T-helper 1 cell (primary cell): ENCODE measurements around the gene WWC1.
"Not testable (repeated sequence)": the region's sequence is repeated elsewhere in the genome, so short reads cannot be mapped to it uniquely, and the experiment has no call there.

ENCODE experiments used
- DNase-seq, 5 donors: peaks; one replicate each; pipeline ENCODE4 v3.0.0-alpha.2; 2012 to 2020

Gene WWC1

GRCh38 chr5:168415971-168416370, 124.5 kb downstream of the WWC1 start:
- DNase-seq, result no peak

DNA sequence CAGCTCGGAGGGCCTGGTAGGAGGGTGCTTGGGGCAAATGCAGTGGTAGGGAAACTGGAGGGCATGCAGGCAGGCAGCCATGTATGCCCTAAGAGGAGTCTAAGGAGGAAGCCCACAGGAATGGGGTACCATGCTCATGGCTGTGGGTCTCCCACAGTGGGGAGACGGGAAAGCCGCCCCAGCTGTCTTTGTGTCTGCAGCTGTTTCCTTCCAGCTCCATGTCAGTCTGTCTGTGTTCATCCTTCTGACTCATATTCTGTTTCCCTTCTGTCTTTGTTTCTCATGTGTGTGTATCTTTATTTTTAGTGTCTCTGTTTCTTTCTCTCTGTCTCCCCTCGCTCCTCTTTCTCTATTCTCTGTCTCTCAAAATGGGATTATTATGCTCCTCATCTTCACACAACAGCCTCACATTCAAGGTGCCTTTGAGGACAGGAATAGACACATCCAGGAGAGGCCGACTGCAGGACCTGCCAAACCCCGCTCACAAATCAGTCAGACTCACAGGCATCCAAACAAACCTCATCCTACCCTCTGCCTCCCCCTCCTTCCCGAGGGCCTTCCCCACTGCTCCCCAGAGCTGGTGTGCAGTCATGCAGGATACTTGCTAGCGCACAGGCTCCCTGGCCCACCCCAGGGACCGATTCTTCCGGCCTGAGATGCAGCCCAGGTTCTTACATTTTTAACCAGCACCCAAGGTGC, 126.4 kb downstream of the WWC1 start:
- DNase-seq, result no peak

DNA sequence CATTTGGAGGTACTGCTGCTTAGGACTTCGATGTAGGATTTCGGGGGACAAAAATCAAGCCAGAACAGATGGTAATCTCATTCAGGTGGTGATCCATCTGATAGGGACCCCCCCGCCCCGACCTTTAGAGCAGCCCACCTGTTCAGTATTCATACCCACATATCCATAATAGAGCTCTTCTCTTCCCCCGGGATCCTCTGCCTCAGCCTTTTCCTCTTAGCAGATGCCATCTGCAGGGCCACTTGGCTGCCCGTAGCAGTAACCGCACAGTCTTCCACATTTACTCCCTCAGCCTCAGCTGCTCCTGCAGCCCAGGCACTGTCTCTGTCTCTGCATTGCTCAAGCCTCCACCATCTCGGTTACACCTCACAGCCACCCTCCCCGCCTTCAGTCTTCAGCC, 129.0 kb downstream of the WWC1 start:
- no peak for DNase-seq

GRCh38 chr5:168422431-168422830, 131.0 kb downstream of the WWC1 start:
- DNase-seq, result no peak

DNA sequence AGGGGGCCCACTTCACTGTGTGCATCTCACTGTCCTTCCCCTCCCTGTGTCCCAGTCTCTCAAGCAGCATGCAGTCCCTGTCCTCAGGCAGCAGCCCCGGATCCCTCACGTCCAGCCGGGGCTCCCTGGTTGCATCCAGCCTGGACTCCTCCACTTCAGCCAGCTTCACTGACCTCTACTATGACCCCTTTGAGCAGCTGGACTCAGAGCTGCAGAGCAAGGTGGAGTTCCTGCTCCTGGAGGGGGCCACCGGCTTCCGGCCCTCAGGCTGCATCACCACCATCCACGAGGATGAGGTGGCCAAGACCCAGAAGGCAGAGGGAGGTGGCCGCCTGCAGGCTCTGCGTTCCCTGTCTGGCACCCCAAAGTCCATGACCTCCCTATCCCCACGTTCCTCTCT, 132.0 kb downstream of the WWC1 start:
- no peak for DNase-seq

DNA sequence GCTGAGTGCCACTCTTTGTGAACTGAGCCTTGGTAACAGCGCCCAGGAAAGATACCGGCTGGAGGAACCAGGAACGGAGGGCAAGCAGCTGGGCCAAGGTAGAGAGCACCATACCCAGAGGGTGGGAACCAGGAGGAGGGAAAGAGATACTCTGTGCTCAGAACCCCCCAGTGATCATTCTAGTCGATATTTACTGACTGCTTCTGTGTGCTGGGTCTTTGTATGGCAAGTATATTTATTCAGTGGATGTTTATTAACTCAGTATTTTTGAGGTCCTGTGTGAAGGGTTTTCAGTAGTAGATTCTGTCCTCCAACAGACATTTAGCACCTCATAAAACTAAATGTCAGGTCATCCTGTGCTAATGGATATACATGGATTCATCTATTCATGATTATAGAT, 132.5 kb downstream of the WWC1 start:
- DNase-seq, result no peak

- DNase-seq, result no peak
Observed at GRCh38 chr5:168424594-168425323, 133.3 kb downstream of the WWC1 start.

DNA sequence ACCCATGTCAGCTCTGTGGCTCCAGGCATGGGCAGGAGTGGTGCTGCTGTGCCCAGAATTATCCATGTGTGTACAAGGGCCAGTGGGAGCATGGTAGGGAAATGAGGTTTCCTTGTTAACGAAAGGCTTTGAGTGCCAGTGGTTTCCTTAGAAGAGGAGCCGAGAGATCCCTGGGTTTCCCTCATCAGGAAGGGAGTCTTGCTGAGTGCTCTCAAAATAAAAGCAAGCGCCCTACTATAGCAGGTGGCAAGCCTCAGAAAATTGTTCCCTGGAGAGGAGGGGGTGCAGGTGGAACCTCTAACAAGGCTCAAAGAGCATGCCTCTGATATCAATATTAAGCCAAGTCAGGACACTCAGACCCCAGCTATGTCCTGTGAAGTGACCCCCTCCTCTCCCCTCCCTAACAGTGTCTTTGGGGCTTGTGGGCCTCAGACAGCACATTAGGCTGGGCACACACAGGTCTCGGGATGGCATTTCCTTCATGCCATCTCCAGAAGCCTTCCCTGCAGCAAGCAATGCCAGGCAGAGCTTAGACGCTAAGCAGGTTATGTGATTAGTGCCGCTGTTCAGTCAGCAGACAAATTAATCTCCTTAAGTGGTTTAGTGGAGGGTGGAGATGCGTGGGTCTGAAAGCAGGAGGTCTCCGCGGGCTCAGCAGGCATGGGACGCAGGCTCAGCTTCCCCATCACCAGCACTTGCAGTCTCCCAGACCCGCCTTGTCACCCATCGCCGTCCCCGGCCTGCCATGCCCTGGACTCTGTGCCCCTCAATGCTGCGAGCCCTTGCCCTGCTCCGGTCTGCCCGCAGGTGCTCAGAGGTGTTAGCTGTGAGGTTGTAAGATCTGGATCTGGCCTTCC, 134.8 kb downstream of the WWC1 start:
- no peak for DNase-seq

DNA sequence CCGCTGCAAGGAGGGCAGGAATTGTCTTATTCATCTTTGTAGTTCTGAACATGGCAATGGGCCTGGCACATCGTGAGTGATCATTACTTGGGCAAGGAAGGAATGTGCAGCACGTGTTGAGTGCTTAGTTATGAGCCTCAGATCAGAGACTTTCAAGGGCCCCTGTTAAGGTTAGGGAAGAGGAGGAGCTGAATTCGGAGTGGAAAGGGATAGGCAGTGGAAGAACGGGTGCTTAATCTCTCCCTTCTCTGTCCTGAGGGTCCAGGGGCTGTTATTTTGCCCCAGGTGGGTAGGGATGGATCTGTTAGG, 135.4 kb downstream of the WWC1 start:
- DNase-seq, result no peak

GRCh38 chr5:168427224-168427623, 135.8 kb downstream of the WWC1 start:
- no peak for DNase-seq

DNA sequence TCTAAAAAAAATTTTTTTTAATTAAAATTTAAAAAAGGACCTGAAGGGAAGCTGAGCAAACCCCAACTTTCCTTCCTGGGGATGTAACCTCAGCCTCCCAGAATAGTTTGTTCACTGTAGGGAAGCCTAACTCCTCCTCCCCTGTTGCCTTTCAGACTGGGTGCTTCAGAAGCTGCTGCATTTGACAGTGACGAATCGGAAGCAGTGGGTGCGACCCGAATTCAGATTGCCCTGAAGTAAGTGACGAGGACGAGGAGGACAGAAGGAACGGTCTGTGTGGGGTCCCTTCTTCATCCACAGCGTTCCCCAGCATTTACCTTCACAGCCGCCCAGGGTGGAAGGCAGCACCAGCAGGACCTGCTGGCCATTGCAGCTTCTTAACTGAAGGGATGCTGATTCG, 137.1 kb downstream of the WWC1 start:
- DNase-seq, result no peak

- DNase-seq, result no peak
Observed at GRCh38 chr5:168430296-168430695, 138.9 kb downstream of the WWC1 start.

GRCh38 chr5:168432903-168433302, 141.5 kb downstream of the WWC1 start:
- no peak for DNase-seq

DNA sequence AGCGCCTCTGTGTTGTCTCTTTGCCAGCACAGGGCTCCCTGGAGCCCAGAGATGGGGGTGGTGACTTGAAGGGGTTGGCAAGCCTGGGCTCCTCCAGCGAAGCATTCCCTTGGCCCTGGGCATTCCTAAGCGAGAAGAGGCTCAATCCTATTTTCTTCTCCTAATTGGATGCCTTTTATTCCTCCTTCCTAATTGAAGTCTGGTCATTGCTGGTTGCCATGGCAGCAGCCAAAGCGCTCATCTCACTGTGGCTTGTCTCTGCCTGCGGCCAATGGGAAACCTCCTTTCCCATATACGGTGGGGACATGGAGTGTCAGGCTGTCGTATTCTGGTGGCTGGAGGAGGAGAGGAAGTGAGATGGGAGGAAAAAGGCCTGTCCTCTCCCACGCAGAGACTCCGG, 142.6 kb downstream of the WWC1 start:
- no peak for DNase-seq

DNA sequence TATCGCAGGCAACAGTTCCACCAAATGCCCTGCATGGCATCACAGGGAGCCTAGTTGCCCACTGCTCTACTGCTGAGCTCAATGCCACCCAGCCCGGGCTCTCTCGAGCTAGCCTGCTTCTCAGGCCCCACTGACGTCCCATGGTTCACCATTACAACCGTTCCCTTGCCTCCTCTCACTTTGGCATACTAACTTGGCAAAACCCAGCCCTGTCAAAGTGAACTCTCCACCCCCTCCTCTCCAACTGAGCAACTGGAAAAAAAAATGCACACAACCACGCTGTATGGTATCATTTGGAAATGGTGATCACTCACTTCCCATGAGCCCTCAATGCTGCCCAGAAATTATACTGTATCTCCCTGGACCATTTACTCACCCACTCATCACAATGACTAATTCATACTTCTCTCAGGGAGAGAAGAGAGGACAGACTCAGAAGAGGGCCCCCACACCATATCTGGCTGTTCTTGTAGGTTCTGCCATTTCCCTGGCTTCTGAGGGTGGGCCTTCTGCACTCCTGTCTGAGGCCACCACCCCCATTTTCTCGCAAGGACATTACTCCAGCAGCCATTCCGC, 143.4 kb downstream of the WWC1 start:
- DNase-seq, result no peak

- not testable (repeated sequence) for DNase-seq
Observed at GRCh38 chr5:168435340-168435739, 143.9 kb downstream of the WWC1 start.

- no peak for DNase-seq
Observed at GRCh38 chr5:168438349-168438748, 146.9 kb downstream of the WWC1 start.

DNA sequence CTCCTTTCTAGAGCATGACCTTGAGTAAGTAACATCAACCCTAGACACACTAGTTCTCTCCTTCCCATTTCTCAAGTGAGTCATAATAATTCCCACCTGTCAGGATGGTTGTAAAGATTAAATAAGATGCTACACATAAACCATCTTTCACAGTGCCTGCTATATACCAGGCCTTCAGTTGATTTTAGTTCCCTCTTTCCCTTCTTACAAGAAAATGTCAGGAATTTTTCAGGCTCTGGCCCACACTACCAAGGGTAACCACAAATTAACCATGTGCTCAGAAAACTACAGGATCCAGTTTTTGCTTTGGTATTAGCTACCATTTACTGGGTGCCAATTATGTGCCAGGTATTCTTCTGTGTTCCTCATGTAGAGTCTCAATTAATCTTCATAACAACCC, 152.1 kb downstream of the WWC1 start:
- no peak for DNase-seq

DNA sequence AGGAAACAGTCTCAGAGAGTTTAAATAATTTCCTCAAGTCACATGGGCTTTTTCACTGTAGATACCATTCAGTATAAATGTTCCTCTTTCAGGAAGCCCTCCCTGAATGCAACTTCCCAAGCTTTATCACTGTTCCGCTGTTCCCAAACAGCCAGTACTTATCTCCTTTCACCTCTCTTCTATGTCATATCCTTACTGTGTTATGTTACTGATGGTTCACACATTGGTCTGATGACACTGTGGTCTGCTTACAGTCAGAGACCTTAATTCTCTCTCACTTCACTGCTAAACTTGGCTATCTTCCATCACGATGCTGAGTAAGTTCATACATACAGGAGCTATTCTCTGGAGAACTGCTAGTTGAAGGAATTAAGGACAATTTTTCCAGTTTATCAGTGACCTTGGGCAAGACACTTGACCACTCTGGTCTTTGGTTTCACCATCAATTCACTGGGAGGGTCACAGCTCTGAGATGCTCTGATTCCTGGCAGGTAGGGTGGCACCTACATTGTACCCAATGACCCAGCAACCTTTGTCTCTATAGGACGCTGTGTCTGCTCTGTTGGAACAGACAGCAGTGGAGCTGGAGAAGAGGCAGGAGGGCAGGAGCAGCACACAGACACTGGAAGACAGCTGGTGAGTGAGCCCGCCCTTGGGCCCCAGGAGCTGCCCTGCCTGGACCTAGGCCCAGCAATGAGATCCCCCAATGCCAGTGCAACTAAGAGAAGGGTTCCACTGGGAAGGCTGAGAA, 152.7 kb downstream of the WWC1 start:
- DNase-seq, result no peak

GRCh38 chr5:168446983-168447619, 155.7 kb downstream of the WWC1 start:
- DNase-seq, result no peak

- no peak for DNase-seq
Observed at GRCh38 chr5:168447808-168448207, 156.4 kb downstream of the WWC1 start.

DNA sequence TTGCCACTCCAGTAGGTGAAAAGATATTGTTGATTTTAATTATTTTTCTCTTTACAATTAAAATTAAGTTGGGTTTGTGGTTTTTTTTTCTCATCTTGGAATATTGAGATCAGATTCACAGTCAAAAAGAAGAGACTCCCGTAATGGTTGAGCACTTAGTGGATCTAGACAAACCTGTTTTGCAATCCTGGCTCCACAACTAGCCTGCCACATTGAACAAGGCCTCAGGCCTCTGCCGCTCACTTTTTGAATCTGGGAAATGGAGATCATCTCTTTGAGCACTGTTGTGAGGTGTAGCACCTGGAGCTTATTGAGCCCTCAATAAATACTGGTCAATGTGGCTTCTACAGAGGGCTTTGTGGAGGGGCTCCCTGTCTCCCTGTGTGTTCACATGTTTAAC, 157.7 kb downstream of the WWC1 start:
- no peak for DNase-seq
